HL-60/S4 treated with phorbol 12-myristate 13-acetate at 8.2 ng/mL for 4 days and 3 days (cell line): ENCODE data around the gene FUT3.
"Not testable (repeated sequence)": the region's sequence is repeated elsewhere in the genome, so short reads cannot be mapped to it uniquely, and the experiment has no call there.

Experiments used
- in situ Hi-C: fragments of 300-500 bp; cut with MboI; formaldehyde crosslinking; loops from 2 replicates; pipeline ENCODE4 v1.15.0; 2022; ENCODE audit warnings: low sequenced_read_pairs

FUT3 gene

GRCh38 chr19:5851302-5851701 lies at the start of gene FUT3:
Gene FUT3, minus strand, starts transcription at chr19:5851449.
- in situ Hi-C loops = no loop called here

GRCh38 chr19:5900976-5901375 lies 49.7 kb upstream of the FUT3 start:
- in situ Hi-C loops = no loop called here

GRCh38 chr19:5899728-5900526 lies 48.7 kb upstream of the FUT3 start:
- in situ Hi-C loops = no loop called here

GRCh38 chr19:5897189-5897969 lies 46.1 kb upstream of the FUT3 start:
- in situ Hi-C loops = no loop called here

- in situ Hi-C loops = no loop called here
These were observed 45.3 kb upstream of the FUT3 start for GRCh38 chr19:5896365-5897076.

- in situ Hi-C loops = no loop called here
These were observed 44.6 kb upstream of the FUT3 start for GRCh38 chr19:5895890-5896289.

- in situ Hi-C loops = no loop called here
These were observed 44.2 kb upstream of the FUT3 start for GRCh38 chr19:5895409-5895808.

GRCh38 chr19:5894704-5895349 lies 43.6 kb upstream of the FUT3 start:
- in situ Hi-C loops = no loop called here

- in situ Hi-C loops = no loop called here
These were observed 42.9 kb upstream of the FUT3 start for GRCh38 chr19:5893907-5894703.

GRCh38 chr19:5893296-5893903 lies 42.2 kb upstream of the FUT3 start:
- in situ Hi-C loops = no loop called here

- in situ Hi-C loops = no loop called here
These were observed 41.6 kb upstream of the FUT3 start for GRCh38 chr19:5892772-5893275.

- in situ Hi-C loops = no loop called here
These were observed 40.9 kb upstream of the FUT3 start for GRCh38 chr19:5891938-5892771.

- in situ Hi-C loops = no loop called here
These were observed 40.3 kb upstream of the FUT3 start for GRCh38 chr19:5891572-5891937.

- in situ Hi-C loops = no loop called here
These were observed 38.9 kb upstream of the FUT3 start for GRCh38 chr19:5890099-5890498.

- in situ Hi-C loops = no loop called here
These were observed 38.2 kb upstream of the FUT3 start for GRCh38 chr19:5889288-5889971.

GRCh38 chr19:5884065-5884811 lies 33.0 kb upstream of the FUT3 start:
- in situ Hi-C loops = not testable (repeated sequence)

- in situ Hi-C loops = not testable (repeated sequence)
These were observed 32.1 kb upstream of the FUT3 start for GRCh38 chr19:5883157-5883873.
